HG03558 (cell line): ENCODE results near the gene CDK6.

Experiments used
- ATAC-seq: cut with Tn5 transposase; IDR thresholded peaks from one replicate; pipeline ENCODE4 v1.9.1; 2021; ENCODE audit warnings: moderate number of reproducible peaks; ENCODE audit not compliant: unreplicated experiment; ENCODE audit errors: extremely low read depth

The CDK6 gene

DNA sequence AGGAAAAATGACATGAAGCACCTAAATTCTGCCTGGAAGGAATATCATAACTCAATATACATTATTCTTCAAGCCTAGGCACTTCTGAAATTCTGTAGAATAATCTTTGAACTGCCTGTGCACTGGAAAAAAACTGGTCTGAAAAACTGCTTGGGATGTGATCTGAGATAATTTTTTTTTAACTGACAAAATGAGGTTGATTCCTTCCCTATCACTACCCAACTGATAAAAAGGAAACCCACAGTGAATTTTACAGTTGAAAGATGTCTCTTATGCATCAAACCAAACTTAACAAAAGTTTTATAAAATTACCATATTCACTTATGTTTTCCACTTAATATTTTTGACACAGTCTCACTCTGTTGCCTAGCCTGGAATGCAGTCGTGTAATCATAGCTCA is 179.0 kb downstream of the CDK6 start:
- ATAC-seq: no peak

DNA sequence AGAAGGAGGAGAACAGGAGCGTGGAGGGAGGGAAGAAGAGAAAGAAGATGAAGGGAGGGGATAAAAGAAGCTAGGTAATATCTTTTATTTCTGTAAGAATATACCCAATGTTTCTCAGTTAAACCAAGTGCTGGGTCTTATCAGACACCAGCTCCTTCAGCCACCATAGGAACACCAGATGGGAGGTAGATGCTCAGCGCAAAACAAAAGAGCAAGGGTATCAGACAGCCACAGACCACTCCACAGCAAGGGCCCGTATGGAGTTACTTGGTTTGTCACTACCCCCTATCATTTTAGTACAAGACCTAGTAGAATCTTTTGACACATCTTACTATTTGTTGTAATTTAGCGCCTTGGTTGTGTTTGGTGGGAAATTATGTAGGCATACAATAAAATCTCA is 180.3 kb downstream of the CDK6 start:
- no peak for ATAC-seq

DNA sequence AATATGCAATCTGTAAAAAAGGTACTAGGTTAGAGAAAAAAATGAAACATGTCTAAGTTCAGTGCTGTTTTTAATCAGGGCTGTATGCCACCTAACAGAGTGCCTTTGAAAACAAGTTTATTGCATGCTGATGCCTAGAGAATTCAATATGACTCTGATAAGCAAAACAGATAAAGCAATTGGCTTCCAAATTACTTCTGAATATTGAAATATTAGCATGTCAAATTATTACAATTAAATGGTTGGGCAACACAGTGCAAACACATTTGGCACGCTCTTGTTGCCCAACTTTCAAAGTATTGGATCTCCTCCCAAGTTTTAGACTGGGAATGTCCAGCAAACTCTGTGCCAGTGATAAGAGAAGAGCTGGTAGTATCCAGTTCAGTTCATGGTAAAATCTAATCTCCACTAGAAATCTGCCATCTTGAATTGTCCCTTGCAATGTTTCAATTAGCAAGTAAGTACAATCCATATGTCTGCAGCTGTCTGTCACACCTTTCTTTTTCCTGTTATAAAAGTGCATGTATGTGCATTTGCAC is 181.0 kb downstream of the CDK6 start:
- ATAC-seq: no peak

- ATAC-seq: no peak
These were observed 183.2 kb downstream of the CDK6 start for GRCh38 chr7:92653136-92653535.

- ATAC-seq: no peak
These were observed 183.8 kb downstream of the CDK6 start for GRCh38 chr7:92652536-92652935.

DNA sequence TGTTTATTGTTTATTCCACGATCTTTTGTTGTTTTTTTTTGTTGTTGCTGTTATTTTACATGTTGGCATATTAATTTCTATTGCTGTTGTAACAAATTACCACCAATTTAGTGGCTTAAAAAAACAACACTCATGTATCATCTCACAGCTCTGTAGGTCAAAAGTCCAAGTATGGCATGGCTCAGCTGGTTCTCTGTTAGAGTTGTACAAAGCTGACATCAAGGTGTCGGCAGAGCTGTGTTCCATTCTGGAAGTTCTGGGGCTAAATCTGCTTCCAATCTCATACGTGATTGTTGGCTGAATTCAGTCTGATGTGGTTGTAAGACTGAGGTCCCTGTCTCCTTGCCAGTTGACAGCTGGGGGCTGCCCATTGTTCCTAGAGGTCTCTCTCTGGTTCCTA is 186.0 kb downstream of the CDK6 start:
- no peak for ATAC-seq

DNA sequence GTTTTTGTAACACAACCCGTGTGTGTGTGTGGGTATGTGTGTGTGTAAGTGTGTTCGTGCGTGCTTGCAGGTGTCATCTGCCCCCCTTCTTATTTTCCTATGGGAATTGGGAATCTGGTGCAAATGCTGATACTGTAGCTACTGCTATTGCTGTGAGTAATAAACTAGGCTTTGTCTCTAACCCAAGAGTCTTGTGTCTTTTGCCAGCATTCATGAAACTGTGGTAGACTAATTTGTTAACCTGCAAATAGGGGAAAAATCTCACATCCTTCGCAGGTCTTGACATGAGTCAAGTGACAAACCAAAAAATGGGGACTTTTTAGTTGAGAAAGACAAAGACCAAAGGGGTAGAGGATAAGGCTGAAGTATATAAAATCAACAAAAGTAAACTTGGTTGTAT is 188.3 kb downstream of the CDK6 start:
- peak; percentile 55 for ATAC-seq

DNA sequence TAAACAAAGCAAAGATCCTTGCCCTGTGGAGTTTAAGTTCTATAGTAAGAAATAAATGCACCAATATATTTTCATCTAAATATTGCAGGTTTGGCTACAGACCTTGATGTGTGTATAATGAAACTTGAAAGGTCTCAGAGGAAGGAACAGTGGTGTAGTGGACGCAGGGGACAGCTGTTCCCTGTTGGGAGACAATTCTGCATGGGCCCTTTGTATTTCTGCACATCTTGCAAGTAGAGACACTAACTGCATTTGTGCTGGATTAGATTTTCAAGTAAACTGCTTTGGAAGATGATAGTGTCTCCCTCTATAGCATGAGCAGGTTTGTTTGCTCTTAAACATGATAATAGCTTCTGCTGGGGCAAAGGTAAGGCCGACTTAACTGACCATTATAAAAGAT is 188.7 kb downstream of the CDK6 start:
- no peak for ATAC-seq

DNA sequence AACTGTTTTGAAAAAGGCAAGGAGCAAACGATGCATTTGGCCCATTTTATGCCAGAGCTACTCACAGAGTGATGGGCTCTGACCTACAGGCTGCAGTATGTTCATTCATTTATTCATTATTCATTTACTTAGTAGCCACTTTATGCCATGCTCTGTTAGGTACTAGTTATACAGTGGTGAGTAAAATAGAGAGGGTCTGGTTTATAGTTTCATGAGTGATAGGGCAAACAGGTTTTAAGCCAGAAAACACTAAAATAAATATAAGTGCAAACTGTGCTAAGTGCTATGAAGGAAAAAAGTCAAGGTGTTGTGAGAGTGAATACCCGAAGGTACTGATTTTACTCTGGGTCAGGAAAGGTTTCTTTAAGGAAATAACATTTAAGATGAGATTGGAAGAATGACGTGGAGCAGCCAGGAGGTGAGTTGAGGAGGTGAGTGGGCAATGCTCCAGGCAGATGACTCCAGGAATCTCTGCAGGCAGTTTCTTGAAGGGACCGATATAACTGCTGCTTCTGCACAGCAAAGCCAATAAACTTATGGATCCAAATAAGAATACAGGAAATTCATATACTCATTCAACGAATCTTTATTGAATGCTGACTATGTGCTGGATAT is 189.3 kb downstream of the CDK6 start:
- ATAC-seq: peak; percentile 29

DNA sequence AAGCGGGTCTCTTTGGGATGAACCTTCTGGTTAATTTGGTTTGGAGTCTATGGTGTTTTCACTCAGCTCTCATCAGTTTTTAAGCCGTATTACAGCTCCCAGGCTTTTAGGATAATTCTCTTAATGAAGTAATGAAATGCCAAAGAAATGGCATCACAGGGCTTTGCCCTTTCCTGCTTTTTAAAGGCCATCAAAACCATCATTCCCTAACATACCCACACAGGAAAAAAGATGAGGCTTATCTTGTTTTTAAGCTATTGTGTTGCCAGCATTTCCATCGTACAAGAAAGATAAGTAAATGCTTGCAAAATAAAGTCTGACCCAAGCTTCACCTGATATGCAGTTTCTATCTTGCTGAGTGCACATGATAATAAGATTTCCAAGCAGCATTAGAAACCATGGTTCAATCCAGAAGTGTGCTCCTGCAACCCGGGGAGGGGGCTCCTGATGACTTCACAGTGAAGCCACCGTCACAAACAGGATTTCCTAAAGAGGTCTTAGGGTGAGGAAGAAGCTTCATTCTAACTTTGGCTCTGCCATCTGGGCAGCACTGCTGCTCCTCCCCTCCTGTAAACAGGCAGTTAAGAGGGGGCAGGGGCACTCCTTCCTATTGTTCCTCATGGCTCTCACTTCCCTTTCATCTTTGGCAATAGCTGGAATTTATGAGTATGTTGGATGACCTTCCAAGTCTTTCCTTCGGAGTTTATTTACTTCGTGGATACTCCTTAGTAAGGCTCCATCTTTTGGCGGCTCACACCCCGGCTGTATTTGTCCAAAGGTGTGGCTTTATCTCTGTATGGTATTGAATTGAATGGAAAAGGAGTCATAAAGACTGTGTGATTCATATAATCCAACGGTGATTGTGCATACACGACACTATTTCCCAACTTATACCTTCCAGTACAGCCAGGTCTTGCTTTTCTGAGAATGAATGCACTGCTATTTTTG is 191.0 kb downstream of the CDK6 start:
- ATAC-seq: no peak

DNA sequence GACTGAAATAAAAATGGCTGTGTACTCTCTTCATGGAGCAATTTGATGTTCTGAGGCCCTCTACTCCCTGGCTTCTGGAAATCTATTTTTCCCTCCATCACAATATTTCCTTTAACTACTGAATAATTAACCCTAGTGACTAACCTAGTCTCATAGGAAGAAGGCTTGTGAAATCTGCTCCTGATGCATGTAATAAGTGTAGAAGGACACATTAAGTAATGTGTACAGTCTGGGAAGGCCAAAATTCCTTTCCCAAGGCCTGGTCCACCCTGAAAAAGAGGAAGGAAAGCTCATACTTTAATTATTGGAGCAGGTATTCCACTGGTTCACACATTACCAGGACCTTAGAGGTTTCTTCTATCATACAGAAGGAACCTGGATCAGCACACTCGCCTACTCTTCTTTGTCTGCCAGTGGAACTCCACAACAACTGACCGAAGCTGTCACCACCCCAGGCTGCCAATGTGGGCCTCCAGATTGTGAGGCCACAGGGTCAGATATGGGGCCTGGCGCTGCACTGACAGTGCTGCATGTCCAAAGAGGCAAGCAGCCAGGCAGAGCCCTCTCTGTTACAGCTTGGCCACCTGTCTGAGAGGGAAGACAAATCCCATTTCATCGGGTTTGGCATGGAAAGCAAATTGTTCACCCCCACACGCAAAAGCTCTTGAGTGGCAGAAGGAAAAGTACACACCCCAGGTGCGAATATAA is 191.8 kb downstream of the CDK6 start:
- ATAC-seq: no peak

GRCh38 chr7:92643821-92644220 is 192.6 kb downstream of the CDK6 start:
- ATAC-seq: no peak

- peak; percentile 49 for ATAC-seq
These were observed 194.4 kb downstream of the CDK6 start for GRCh38 chr7:92641921-92642511.

DNA sequence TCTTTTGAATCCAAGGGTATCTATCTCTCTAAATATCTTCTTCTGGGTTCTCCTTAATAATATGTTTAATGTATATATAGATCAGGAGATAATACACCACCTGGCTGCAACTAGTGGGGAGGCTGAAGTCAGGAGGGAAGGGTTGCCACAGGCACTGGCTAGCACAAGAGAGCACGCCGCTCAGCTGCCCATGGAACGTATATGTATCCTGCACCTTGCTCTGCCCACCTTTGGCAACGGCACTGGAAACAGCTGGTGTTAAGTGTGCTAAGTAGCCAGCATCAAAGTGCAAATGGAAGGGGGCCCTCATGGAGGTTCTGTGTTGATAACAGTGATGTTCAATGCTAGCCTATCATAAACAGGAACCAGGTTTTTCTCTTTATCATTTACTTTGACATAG is 196.4 kb downstream of the CDK6 start:
- no peak for ATAC-seq

DNA sequence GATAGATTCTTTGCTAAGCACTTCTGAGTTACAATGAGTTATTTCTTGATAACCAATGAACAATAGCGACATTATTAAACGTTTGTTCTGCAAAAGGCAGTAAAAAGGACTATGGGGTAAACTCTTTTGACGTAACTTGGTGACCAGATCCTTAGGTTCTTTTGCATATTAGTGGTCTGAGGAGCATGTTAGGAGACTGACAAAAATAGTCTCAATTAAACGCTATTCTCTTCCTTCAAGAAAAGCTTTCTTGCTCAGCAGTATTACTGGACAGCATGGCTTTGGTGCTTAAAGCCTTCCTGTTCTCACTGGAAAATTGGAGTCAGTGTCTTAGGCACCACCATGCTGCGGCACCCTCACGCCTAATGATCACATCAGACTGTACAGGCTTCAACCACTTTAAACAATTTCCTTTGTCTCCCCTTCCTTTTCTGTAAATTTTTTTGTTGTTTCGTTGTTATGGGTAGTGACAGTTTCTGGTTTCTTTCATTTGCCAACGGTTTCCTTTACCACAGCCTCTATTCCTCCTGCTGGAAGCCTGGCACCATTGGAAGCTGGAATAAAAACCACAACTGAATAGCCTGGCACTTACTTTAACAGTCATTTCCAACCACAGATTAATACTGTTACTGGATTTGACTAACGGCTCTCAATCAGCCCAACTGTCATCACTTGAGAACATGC is 197.0 kb downstream of the CDK6 start:
- no peak for ATAC-seq

DNA sequence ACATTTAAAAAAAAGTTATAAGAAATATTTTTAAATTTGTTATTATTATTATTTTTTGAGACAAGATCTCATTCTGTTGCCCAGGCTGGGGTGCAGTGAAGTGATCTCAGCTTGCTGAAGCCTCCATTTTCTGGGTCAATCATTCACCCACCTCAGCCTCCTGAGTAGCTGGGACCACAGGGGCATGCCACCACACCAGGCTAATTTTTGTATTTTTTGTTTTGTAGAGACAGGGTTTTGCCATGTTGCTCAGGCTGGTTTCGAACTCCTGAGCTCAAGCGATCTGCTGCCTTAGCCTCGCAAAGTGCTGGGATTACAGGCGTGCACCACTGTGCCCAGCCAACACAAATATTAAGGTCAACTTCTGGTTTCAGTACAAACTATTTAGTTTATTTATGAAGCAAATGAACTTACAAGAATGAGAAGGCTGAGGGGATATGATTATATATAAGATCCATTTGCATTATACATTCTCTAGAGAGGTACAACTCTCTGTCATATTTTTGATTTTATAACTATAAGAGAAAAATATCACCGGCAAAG is 200.3 kb downstream of the CDK6 start:
- ATAC-seq: no peak

- ATAC-seq: no peak
These were observed 200.8 kb downstream of the CDK6 start for GRCh38 chr7:92635538-92635937.

DNA sequence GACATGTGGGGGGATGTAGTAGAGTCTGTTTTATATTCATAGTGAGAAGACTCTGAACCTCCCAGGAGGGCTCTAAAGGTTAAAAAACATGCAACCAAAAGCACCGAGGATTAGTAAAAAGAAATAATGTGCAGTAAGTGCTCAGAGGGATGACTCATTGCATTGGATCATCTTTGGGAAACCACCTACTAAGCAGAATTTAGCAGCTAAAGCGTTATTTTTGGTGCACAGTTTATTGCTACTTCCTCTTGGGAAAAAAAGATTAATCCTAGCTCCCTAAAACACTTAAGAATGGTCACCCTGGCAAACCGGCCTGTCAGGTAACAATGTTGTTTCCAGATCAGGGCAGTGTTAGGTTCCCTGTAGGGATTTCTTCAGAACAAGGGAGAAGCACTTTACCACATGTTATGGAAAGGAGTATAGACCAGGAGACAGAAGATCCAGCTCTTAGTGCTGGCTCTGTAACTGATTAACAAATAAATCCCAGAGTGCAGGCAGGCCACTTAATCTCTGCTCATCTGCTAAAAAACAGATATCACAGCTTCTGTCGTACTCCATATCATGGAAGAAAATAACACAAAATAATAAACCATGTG is 201.4 kb downstream of the CDK6 start:
- no peak for ATAC-seq

DNA sequence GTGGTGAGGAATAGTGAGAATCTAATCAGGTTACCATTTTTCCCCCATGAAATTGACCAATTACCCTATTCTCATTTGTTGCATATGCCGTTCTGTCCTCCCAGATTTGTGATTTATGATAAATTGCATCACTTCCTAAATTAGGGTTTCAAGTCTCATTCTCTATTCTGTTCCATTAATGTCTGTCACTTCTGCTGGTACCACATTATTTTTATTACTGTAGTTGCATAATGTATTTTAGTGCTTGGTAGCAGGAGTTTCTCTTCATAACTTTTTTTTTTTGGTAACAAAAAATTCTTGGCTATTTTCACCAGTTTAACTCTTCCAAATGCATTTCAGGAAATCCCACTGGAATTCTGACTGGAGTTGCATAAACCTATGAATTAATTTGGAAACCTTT is 202.2 kb downstream of the CDK6 start:
- ATAC-seq: no peak
